Liver (tissue), 9 donors: ENCODE measurements around the gene CLPTM1L. TPM values are rescaled to one million over a fixed set of nuclear protein-coding genes. Genes with fewer than 3 reads are reported as not detected.

ENCODE experiments used
- DNase-seq: peaks from one replicate; pipeline ENCODE4 v3.0.0-alpha.2; 2017; ENCODE audit warnings: low spot score
- H3K27ac ChIP-seq, 2 donors: one replicate each; pipeline ENCODE4 v1.7.0; 2013; ENCODE audit warnings: inconsistent platforms in 2 of 2, low read length in 2 of 2, control low read depth in 1 of 2, low read depth in 1 of 2, mild to moderate bottlenecking in 1 of 2
- H3K27me3 ChIP-seq, 4 donors: one replicate each; pipeline versions ENCODE4 v1.6.1 to v1.7.0; 2013; ENCODE audit warnings: low read length in 3 of 4, inconsistent platforms in 1 of 4, mild to moderate bottlenecking in 1 of 4, moderate library complexity in 1 of 4; ENCODE audit not compliant: control insufficient read depth in 4 of 4, insufficient read depth in 4 of 4
- H3K36me3 ChIP-seq, 4 donors: one replicate each; pipeline versions ENCODE4 v1.6.1 to v1.7.0; 2013; ENCODE audit warnings: low read length in 3 of 4, mild to moderate bottlenecking in 3 of 4, low read depth in 1 of 4, moderate library complexity in 1 of 4; ENCODE audit not compliant: control insufficient read depth in 4 of 4, insufficient read depth in 3 of 4
- H3K4me1 ChIP-seq, 4 donors: one replicate each; pipeline versions ENCODE4 v1.6.1 to v1.7.0; 2013; ENCODE audit warnings: low read length in 3 of 4, mild to moderate bottlenecking in 3 of 4, moderate library complexity in 1 of 4; ENCODE audit not compliant: control insufficient read depth in 4 of 4, insufficient read depth in 4 of 4
- H3K4me3 ChIP-seq, 3 donors: one replicate each; pipeline versions ENCODE4 v1.6.1 to v1.7.0; 2013; ENCODE audit warnings: low read length in 3 of 3, control low read depth in 1 of 3, low read depth in 1 of 3, mild to moderate bottlenecking in 1 of 3
- H3K9ac ChIP-seq, 2 donors: one replicate each; pipeline ENCODE4 v1.7.0; 2013; ENCODE audit warnings: low read length in 2 of 2, mild to moderate bottlenecking in 2 of 2, moderate library complexity in 2 of 2, control low read depth in 1 of 2, low read depth in 1 of 2
- H3K9me3 ChIP-seq, 4 donors: one replicate each; pipeline versions ENCODE4 v1.6.1 to v1.7.0; 2013; ENCODE audit warnings: low read length in 3 of 4; ENCODE audit not compliant: control insufficient read depth in 4 of 4
- EGR1 ChIP-seq, 2 donors: IDR thresholded peaks; 2 replicates each; pipeline ENCODE4 v1.6.1; 2016 to 2018; ENCODE audit warnings: antibody characterized with exemption in 2 of 2, low read depth in 2 of 2
- FOXA1 ChIP-seq: IDR thresholded peaks from 2 replicates; pipeline ENCODE4 v1.6.1; 2016; ENCODE audit warnings: antibody characterized with exemption
- FOXA2 ChIP-seq: IDR thresholded peaks from 2 replicates; pipeline ENCODE4 v1.6.1; 2016; ENCODE audit warnings: antibody characterized with exemption
- GABPA ChIP-seq, 2 donors: IDR thresholded peaks in 1 of 2; conservative IDR thresholded peaks in 1 of 2; 2 replicates each; pipeline ENCODE4 v1.6.1; 2016; ENCODE audit warnings: antibody characterized with exemption in 2 of 2, mild to moderate bottlenecking in 1 of 2, moderate library complexity in 1 of 2
- HNF4A ChIP-seq, 2 donors: conservative IDR thresholded peaks; 2 replicates each; pipeline ENCODE4 v1.6.1; 2016; ENCODE audit warnings: antibody characterized with exemption in 2 of 2, mild to moderate bottlenecking in 2 of 2
- HNF4G ChIP-seq: IDR thresholded peaks from 2 replicates; pipeline ENCODE4 v1.6.1; 2016; ENCODE audit warnings: antibody characterized with exemption
- JUND ChIP-seq, 2 donors: IDR thresholded peaks; 2 replicates each; pipeline ENCODE4 v1.6.1; 2016; ENCODE audit warnings: antibody characterized with exemption in 2 of 2
- NR2F2 ChIP-seq: IDR thresholded peaks from 2 replicates; pipeline ENCODE4 v1.6.1; 2016; ENCODE audit warnings: antibody characterized with exemption
- RAD21 ChIP-seq, 2 donors: IDR thresholded peaks; 2 replicates each; pipeline ENCODE4 v1.6.1; 2016; ENCODE audit warnings: antibody characterized with exemption in 2 of 2, mild to moderate bottlenecking in 2 of 2
- RXRA ChIP-seq, 2 donors: IDR thresholded peaks; 2 replicates each; pipeline ENCODE4 v1.6.1; 2017 to 2018; ENCODE audit warnings: antibody characterized with exemption in 2 of 2, mild to moderate bottlenecking in 1 of 2
- SP1 ChIP-seq: IDR thresholded peaks from 2 replicates; pipeline ENCODE4 v1.6.1; 2018; ENCODE audit warnings: antibody characterized with exemption, mild to moderate bottlenecking
- TAF1 ChIP-seq: conservative IDR thresholded peaks from 2 replicates; pipeline ENCODE4 v1.6.1; 2016; ENCODE audit warnings: antibody characterized with exemption, mild to moderate bottlenecking
- YY1 ChIP-seq: IDR thresholded peaks from 2 replicates; pipeline ENCODE4 v1.6.1; 2016; ENCODE audit warnings: antibody characterized with exemption, mild to moderate bottlenecking
- WGBS: extraction: QIAGEN DNeasy Blood & Tissue Kit; methylation state at CpG from one replicate; pipeline ENCODE4 v1.1.7; 2013; 5-methylcytosine and 5-hydroxymethylcytosine counted together
- polyA plus RNA-seq, 2 donors: library from polyadenylated mRNA; stranded (reverse) in 1 of 2; unstranded in 1 of 2; fragments of 200-250 nt in 1 of 2; fragments of >200 nt in 1 of 2; fragmentation: Nextera tagmentation in 1 of 2; extraction: Ambion mirVana in 1 of 2; gene quantifications; one replicate each; pipeline versions ENCODE4 v1.2.1 to v1.2.3, GENCODE V29; 2013 to 2015
- total RNA-seq, 2 donors: library from RNA; depleted of rRNA; stranded (reverse); fragments of >200 nt; gene quantifications; one replicate each; pipeline ENCODE4 v1.2.3, GENCODE V29; 2014
- TF ChIP-seq, protein P1 (sequence below): IDR thresholded peaks from 2 replicates; pipeline ENCODE4 v1.6.1; 2016; ENCODE audit warnings: antibody characterized with exemption
- TF ChIP-seq, protein P2 (sequence below): IDR thresholded peaks from 2 replicates; pipeline ENCODE4 v1.6.1; 2016; ENCODE audit warnings: antibody characterized with exemption
- TF ChIP-seq, protein P3 (sequence below): IDR thresholded peaks from 2 replicates; pipeline ENCODE4 v1.6.1; 2016; ENCODE audit warnings: antibody characterized with exemption
- TF ChIP-seq, protein P4 (sequence below): IDR thresholded peaks from 2 replicates; pipeline ENCODE4 v1.6.1; 2016; ENCODE audit warnings: antibody characterized with exemption, mild to moderate bottlenecking
- donor health status: healthy.
- donor health status: healthy.
- donor health status: healthy.
- donor health status: healthy.
- donor health status: healthy.

Gene CLPTM1L
- total and polyA plus RNA-seq, 4 donors = 69.2 to 255 (median 146) TPM

DNA sequence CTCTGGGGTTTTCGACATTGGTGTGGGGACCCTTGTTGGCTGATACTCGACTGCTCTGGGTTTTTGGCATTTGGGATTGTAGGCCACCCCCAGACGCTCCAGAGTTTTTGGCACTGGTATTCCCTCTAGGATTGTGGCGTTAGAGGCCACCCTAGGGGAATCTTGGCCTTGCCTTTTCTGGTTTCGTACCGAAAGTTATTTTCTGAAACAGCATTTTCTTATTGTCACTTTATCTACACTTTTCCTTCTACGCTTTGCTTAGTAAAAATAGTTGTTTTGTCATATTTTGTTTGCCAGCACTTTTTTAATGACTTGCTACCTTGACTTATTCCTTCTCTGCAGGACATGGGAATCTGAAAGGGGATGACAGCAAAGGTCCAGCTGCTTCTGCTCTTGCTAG, 25.1 kb upstream of the CLPTM1L start:
- no peaks in the 10 kb centered on the region for H3K9me3 ChIP-seq
- no peaks in the 10 kb centered on the region for H3K4me1 ChIP-seq
- 84% methylated on average over 7 of the region's 7 CpGs for WGBS
- no peaks in the 10 kb centered on the region for H3K36me3 ChIP-seq
- TF ChIP-seq, protein P1, sequence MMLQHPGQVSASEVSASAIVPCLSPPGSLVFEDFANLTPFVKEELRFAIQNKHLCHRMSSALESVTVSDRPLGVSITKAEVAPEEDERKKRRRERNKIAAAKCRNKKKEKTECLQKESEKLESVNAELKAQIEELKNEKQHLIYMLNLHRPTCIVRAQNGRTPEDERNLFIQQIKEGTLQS = no peak
- TF ChIP-seq YY1 = no peak
- TF ChIP-seq FOXA1 = no peak
- TF ChIP-seq, protein P2, sequence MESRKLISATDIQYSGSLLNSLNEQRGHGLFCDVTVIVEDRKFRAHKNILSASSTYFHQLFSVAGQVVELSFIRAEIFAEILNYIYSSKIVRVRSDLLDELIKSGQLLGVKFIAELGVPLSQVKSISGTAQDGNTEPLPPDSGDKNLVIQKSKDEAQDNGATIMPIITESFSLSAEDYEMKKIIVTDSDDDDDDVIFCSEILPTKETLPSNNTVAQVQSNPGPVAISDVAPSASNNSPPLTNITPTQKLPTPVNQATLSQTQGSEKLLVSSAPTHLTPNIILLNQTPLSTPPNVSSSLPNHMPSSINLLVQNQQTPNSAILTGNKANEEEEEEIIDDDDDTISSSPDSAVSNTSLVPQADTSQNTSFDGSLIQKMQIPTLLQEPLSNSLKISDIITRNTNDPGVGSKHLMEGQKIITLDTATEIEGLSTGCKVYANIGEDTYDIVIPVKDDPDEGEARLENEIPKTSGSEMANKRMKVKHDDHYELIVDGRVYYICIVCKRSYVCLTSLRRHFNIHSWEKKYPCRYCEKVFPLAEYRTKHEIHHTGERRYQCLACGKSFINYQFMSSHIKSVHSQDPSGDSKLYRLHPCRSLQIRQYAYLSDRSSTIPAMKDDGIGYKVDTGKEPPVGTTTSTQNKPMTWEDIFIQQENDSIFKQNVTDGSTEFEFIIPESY = no peak
- TF ChIP-seq JUND (IDR thresholded peaks at IDR 0.05) = no peak
- TF ChIP-seq RAD21 (IDR thresholded peaks at IDR 0.05) = no peak
- TF ChIP-seq EGR1 (IDR thresholded peaks at IDR 0.05; ENCODE audit: low read depth in 2 of 2) = no peak
- TF ChIP-seq RXRA (IDR thresholded peaks at IDR 0.05) = no peak
- no peak for TF ChIP-seq HNF4A (conservative IDR thresholded peaks at IDR 0.05)
- TF ChIP-seq SP1 = no peak
- no peak for TF ChIP-seq HNF4G
- TF ChIP-seq TAF1 = no peak
- TF ChIP-seq, protein P3, sequence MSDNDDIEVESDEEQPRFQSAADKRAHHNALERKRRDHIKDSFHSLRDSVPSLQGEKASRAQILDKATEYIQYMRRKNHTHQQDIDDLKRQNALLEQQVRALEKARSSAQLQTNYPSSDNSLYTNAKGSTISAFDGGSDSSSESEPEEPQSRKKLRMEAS = no peak
- no peak for TF ChIP-seq FOXA2
- TF ChIP-seq, protein P4, sequence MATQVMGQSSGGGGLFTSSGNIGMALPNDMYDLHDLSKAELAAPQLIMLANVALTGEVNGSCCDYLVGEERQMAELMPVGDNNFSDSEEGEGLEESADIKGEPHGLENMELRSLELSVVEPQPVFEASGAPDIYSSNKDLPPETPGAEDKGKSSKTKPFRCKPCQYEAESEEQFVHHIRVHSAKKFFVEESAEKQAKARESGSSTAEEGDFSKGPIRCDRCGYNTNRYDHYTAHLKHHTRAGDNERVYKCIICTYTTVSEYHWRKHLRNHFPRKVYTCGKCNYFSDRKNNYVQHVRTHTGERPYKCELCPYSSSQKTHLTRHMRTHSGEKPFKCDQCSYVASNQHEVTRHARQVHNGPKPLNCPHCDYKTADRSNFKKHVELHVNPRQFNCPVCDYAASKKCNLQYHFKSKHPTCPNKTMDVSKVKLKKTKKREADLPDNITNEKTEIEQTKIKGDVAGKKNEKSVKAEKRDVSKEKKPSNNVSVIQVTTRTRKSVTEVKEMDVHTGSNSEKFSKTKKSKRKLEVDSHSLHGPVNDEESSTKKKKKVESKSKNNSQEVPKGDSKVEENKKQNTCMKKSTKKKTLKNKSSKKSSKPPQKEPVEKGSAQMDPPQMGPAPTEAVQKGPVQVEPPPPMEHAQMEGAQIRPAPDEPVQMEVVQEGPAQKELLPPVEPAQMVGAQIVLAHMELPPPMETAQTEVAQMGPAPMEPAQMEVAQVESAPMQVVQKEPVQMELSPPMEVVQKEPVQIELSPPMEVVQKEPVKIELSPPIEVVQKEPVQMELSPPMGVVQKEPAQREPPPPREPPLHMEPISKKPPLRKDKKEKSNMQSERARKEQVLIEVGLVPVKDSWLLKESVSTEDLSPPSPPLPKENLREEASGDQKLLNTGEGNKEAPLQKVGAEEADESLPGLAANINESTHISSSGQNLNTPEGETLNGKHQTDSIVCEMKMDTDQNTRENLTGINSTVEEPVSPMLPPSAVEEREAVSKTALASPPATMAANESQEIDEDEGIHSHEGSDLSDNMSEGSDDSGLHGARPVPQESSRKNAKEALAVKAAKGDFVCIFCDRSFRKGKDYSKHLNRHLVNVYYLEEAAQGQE = no peak
- no peak for TF ChIP-seq NR2F2
- TF ChIP-seq GABPA (IDR thresholded peaks at IDR 0.05 in 1 of 2, conservative IDR thresholded peaks at IDR 0.05 in 1 of 2) = no peak
- DNase-seq = no peak
- no peaks in the 10 kb centered on the region for H3K27me3 ChIP-seq
- H3K27ac ChIP-seq = no peak overlapping the region
- no peak overlapping the region for H3K9ac ChIP-seq
- no peak overlapping the region for H3K4me3 ChIP-seq

DNA sequence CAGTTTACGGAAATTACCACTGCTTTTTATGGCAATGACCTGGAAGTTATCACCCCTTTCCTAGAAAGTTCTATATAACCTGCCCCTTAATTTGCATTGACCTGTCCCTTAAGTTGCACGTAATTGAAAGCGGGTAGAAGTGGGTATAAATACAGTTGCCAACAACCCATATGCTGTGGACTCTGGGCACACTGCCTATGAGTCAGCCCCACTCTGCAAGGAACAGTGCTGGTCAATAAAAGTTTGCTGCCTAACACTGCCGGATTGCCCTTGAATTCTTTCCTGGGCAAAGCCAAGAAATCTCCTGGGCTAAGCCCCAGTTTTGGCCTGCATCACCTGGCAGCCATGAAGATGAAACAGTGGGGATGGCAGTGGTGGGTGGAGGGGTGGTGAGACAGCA, 23.9 kb upstream of the CLPTM1L start:
- H3K9me3 ChIP-seq = no peaks in the 10 kb centered on the region
- H3K36me3 ChIP-seq = no peaks in the 10 kb centered on the region
- no peaks in the 10 kb centered on the region for H3K27me3 ChIP-seq
- no peaks in the 10 kb centered on the region for H3K4me1 ChIP-seq
- TF ChIP-seq GABPA (IDR thresholded peaks at IDR 0.05 in 1 of 2, conservative IDR thresholded peaks at IDR 0.05 in 1 of 2) = no peak
- TF ChIP-seq RAD21 (IDR thresholded peaks at IDR 0.05) = no peak
- TF ChIP-seq JUND (IDR thresholded peaks at IDR 0.05) = no peak
- TF ChIP-seq, protein P4 = no peak
- no peak for TF ChIP-seq TAF1
- TF ChIP-seq NR2F2 = no peak
- no peak for TF ChIP-seq EGR1 (IDR thresholded peaks at IDR 0.05; ENCODE audit: low read depth in 2 of 2)
- TF ChIP-seq FOXA2 = no peak
- no peak for TF ChIP-seq HNF4A (conservative IDR thresholded peaks at IDR 0.05)
- TF ChIP-seq, protein P2 = no peak
- WGBS = 78% methylated on average over 4 of the region's 4 CpGs
- H3K27ac ChIP-seq = no peak overlapping the region
- no peak overlapping the region for H3K4me3 ChIP-seq
- no peak for DNase-seq
- no peak overlapping the region for H3K9ac ChIP-seq
